RCC 7860 (cell line): ENCODE measurements around the gene OR51A4.
"Not testable (repeated sequence)": the region's sequence is repeated elsewhere in the genome, so short reads cannot be mapped to it uniquely, and the experiment has no call there.

Experiments
- DNase-seq: peaks from one replicate; pipeline ENCODE4 v3.0.0-alpha.2; 2015; ENCODE audit warnings: low spot score
- FAIRE-seq: peaks from 2 replicates; lab custom pipeline; 2012; peaks lifted over from hg19 to GRCh38; lab: Jason Lieb, UNC

OR51A4 gene, protein sequence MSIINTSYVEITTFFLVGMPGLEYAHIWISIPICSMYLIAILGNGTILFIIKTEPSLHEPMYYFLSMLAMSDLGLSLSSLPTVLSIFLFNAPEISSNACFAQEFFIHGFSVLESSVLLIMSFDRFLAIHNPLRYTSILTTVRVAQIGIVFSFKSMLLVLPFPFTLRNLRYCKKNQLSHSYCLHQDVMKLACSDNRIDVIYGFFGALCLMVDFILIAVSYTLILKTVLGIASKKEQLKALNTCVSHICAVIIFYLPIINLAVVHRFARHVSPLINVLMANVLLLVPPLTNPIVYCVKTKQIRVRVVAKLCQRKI

DNA sequence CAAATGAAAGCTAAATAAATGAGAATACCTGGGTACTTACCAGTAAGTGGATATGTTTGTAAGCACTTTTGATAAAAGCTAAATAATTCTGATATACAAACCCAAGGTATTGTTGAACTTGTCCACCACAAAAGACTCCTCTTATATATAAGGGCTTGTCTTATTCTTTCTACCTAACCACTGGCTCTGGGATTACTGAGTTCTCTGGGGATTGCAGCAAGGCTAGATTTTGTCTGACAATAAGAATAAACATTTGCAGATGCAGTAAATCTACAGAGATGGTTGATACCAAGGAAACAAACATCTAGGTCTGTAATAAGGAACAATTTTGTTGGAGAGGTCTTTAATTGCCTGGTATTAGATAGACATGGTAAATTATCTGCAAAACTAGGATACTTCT, at the start of gene OR51A4:
TSS of gene OR51A4 (minus strand) at position 101 of the 400 bp plus-strand sequence. CDS start 505 bp downstream, outside the sequence.
- FAIRE-seq = no peak
- no peak for DNase-seq

DNA sequence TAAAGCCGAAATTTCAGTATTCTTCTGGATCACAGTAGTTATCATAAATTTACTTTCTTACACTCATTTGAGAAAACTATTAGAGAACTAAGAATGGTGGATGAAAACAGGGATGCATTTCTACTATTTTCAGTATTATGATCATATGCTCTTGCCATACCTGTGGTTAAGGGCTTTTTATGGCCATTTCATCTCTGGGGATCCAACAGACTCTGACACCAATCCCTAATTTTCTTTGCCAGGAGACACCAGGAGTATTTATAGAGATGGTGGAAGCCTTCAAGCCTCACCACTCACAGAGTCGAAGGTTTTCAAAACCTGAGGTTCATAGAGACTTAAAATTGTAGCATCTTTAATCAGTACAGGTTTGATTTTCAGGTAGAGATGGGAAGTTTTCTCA, 47.1 kb upstream of the OR51A4 start, which contains the start of gene OR51L1:
TSS of gene OR51L1 (plus strand) at position 301 of the 400 bp plus-strand sequence. CDS start 4,132 bp downstream, outside the sequence.
- DNase-seq (no peak), FAIRE-seq (no peak)

DNA sequence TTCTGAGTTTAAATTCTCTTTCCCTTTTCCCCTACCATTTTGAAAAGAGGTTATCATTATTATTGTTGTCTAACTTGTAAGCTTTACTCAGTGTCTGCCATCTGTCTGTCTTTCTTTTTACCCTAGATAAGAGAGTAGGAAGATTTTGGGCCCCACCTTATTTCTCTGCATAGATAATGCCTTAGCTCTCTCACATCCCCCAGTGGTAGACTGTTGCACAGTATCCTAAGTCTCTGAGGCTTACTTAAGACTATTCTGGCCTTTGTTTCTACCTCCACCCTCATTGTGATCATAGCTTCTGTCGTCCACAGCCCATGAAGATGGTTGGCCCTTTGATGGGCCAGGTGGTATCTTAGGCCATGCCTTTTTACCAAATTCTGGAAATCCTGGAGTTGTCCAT, 43.7 kb upstream of the OR51A4 start:
- no peak for FAIRE-seq

DNA sequence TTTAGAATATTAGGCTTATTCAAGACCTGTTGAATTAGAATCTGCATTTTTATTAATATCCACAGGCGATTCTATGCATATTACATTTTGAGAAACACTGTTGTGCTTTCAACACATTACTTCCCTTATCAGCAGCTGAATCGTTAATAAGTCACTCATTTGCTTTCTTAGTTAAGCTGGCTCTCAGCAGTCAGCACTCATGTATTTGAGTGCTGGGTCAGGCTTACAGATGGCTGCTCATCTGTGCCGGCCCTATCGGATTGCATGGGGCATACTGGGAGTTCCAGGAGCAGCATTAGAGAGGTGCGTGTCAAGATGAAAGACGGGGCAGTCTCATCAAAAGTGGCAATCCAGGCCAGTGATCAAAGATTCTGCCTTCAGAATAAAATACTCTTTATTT, 36.4 kb upstream of the OR51A4 start:
- peak; percentile 43 for DNase-seq
- peak; percentile 32 for FAIRE-seq

More for the DNA sequence above, 43.7 kb upstream of the OR51A4 start:
- no peak for DNase-seq

DNA sequence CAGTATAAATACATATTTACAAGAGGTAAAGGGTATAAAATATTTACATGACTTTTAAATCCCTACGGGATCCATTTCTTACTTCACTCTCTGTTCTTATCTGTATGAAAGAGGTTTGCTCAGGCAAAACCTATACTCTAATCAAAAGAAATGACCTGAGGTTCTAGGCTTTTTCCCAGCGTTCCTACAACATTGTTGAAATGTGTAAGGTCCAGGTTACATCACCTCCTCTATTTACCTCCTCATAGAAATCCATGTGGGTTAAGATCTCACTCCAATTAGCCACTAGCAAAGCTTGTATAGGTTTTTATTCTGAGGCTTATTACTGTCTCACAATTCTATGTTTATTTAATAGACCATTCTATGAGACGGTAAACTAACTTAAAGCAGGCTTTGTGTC, 35.3 kb upstream of the OR51A4 start:
- DNase-seq = no peak
- FAIRE-seq = no peak

DNA sequence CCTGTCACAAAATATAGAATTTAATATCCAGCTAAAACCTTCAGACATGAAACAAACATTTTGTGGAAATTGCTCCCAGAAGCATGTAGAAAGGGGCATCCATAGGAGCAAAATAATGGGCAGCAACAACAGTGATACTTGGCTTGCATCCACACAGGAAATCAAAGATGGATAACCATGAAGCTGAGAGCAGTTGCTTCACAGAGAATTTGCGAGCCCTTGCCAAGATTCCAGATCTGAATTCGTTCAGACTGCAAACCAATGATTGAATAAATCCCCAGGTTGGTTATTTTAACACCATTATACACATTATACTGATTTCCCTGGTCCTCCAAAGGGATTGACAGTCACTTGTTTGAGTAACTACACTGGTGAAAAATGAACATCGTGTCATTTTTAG, 31.6 kb upstream of the OR51A4 start:
- no peak for FAIRE-seq
- no peak for DNase-seq

DNA sequence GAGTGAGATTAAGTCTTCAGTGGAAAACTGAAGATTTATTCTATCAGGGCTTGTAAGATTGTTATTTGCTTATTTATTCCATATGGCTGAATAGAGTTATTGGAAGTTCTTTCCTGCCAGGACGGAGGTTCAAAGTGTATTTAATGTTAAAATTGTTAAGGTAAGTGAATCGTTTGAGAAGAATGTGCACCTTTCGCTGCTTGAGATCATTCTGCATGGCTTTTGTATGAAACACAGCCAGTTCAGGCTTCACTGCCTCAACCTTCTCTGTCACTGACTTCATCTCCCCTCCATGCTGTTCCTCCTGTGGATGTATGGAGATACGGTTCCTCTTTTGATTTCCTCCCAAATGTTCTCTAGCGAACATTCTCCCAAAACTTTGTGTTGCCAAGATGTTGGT, 28.0 kb upstream of the OR51A4 start:
- DNase-seq (no peak), FAIRE-seq (no peak)

DNA sequence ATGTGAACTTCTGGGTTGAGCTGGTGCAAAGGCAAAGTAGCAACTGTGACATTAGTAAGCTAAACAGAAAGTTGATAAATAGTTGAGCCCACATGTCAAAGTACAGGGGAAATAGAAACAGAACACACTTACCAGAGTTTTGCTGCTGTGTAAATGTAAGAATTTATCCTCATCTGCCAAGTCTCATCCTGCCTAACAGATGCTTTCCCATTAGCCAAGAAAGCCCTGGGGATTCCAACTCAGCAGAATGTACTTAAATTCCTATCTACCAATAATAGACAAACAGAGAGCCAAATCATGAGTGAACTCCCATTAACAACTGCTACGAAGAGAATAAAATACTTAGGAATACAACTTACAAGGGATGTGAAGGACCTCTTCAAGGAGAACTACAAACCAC, 15.4 kb upstream of the OR51A4 start:
- no peak for FAIRE-seq
- DNase-seq = no peak

DNA sequence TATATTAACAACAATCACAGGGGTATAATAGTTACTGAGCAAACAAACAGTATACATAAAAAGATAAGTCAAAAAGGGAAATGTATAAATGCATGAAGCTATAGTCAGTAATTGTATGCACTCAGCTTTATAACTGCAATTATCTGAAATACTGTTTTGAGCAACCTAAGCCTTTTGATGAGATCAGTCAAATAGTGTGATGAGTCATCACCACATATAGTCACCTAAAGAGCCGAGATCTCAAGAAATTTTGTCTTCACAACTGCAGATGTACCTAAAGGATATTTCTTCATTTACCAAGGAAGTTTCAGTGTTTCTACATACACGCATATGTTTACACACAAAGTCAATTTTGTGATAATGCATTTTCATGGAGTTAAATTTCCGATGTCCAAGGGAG, 13.5 kb upstream of the OR51A4 start:
- no peak for FAIRE-seq
- DNase-seq = no peak

DNA sequence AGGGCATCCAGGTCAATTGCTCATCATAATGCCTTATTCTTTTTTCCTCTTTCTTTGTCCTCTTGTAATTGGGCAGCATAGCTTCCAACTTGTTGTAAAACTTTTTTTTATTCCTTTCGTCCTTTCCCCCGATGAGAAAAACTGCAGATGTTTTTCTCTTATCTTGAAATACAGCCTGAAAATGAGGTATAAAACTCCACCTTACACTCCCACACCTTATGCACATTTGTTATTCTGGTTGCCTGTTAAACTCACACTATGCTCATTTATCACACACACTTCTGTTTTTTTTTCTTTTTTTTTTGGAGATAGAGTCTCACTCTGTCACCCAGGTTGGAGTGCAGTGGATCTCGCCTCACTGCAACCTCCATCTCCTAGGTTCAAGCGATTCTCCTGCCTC, 10.0 kb upstream of the OR51A4 start:
- no peak for FAIRE-seq
- no peak for DNase-seq

DNA sequence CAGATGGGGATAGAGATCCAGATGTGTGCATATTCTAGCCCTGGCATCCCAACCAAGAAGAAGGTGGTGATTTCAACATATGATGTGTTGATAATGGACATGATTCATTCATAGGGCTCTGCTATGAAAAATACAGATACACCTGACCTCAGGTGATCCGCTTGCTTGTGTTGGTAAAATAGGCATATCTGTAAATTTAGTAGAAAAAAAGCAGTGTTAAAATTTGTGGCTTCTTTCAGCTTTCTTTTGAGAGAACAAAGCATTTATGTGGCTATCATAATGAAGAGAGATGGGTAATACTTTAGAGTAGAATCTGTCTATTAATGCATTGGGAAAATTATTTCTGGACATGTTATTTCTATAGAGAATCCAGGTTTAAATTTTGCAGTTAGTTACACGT, 8.2 kb upstream of the OR51A4 start, which contains the start of gene OR51A2:
TSS of gene OR51A2 (minus strand) at position 101 of the 400 bp plus-strand sequence. CDS start at position 101, 0 bp downstream.
- DNase-seq, FAIRE-seq: not testable (repeated sequence)

DNA sequence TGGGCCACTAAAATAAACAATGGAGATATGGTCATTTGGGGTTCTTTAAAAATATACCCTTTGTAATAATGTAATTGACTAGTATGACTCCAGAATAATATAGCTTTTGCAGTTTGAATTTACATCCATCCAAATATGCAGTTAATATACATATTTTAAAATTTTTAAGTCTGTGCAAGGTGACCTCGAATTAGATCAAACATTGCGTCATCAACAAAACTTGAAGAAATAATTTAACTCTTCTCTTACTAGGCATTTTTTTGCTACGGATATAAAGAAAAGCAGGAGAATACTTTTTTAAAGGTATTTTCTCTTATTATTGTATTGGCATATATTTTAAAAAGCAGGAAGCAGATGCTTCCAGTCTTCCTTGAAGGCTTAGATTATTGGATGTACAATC, 10.7 kb downstream of the OR51A4 start:
- DNase-seq (no peak), FAIRE-seq (no peak)

DNA sequence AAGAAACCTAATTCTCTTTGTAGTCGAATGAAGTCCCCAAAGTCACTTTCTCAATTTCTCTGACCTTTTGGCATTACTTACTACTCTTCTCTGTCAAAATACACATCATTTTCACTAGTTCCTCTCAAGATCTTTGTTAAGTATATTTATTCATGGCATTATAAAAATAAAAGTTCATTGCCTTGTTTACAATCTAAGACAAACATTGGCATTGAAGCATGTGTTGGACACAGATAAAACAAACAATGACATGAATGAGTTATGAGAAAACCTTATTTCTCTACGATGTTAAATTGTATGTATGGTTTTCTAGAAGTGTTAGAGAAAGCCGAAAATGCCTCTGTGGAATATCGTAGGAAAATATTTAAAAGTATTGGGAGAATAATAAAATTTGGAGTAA, 14.7 kb downstream of the OR51A4 start:
- FAIRE-seq (no peak), DNase-seq (peak; percentile 1)

DNA sequence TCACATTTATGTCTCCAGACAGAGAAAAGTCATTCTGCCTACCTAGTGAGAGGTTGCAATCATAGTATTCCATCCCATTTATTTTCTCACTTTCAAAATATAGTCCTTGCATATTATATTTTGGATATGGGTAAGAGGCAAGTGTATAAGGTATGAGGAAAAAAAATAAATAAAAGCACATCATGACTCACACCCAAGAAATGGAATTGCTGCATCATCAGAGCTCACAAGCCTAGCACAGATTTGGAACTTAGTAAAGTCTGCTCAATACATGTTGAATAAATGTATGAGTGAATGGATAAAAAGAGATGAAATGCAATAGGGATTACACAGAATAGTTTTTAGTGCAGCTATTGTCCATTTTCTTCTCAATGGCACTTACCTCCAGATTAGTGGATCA, 20.8 kb downstream of the OR51A4 start:
- DNase-seq (no peak), FAIRE-seq (no peak)

DNA sequence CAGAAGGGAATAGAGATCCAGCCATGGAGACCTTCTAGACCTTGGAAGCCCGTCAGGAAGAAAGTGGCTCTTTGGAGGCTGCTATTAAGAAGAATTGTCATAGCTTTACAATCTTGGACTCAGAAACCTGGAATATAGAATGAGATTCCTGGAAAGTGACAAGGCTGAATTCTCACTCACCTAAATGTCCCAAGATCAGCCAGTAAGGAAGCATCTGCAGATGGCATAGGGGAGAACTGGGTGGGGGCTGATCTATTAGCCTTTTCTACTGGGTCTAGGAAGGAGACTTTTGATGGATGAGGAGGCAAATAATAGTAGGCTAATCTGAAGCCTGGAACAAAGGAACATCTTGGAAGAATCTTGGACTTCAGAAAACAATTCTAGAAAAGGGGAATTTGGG, 23.2 kb downstream of the OR51A4 start, which contains the start of gene OR51G1:
TSS of gene OR51G1 (minus strand) at position 101 of the 400 bp plus-strand sequence. CDS start at position 101, 0 bp downstream.
- DNase-seq (no peak), FAIRE-seq (no peak)

DNA sequence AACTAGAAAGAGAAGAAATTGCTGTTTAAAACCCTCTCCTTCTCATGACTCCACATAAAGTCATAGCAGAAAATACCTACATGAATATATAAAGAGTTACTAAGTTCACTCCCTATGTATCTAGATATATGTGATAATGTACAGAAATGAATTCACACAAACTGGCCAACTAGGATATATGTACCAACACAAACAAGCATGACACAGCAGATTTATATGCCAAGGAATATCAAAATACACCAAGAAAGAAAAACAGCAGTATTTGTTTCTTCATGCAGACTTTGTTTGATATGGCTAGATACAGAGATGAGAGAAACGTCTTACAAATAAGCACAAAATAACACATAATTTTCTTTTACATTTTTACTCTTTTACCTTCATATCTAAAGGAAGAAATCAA, 25.1 kb downstream of the OR51A4 start:
- DNase-seq (no peak), FAIRE-seq (no peak)

DNA sequence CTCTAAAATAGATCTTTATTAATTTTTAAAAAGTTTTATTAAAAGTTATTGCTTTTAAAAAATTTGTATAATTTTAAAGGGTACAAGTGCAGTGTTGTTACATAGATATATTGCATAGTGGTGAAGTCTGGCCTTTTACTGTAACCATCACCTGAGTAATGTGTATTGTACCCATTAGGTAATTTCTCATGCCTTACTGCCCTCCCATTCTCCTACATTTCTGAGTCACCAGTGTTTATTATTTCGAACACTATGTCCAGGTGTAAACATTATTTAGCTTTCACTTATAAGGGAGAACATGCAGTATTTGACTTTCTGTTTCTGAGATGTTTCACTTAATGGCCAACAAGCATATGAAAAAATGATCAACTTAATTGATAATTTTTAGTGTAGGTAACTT, 25.6 kb downstream of the OR51A4 start:
- FAIRE-seq (no peak), DNase-seq (no peak)

DNA sequence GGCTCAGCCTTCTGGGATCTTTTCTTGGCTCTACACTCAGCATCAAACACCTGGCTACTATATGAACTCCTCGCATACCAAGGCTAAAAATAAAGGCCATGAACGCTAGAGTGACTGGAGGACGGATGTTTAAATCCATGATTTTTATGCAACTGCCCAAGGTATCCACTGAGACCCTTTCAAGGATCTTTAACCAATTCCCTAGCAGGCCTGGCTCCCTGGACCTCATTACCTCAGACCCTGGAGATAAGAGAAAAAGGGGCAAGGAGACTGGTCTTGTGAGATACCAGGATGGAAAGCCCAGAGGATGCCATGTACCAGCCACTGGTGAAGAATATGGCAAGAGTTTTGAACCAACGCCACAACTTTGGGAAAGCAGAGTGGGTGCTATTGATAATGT, 28.2 kb downstream of the OR51A4 start, which contains the start of gene OR51G2:
TSS of gene OR51G2 (minus strand) at position 101 of the 400 bp plus-strand sequence. CDS start 3,687 bp downstream, outside the sequence.
- no peak for FAIRE-seq
- DNase-seq = no peak

DNA sequence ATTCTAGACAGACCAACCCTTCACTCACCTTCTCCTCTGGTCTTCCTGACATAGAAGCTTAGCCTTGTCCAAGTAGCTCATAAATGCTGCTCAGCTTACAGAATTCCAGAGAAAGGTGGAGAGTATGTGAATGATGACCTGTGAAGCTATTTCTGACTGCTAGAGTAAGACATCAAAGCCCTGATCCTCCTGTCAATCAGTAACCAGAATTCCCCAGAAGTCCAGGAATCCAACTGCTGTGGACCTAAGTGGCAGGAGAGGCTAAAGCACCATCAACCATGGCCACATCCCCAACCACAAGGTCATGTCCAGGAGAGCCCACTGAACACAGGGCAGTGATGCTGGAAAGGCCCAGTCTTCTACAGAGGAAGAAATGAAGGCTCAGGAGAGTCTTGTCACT, 30.8 kb downstream of the OR51A4 start:
- no peak for DNase-seq
- FAIRE-seq = no peak

DNA sequence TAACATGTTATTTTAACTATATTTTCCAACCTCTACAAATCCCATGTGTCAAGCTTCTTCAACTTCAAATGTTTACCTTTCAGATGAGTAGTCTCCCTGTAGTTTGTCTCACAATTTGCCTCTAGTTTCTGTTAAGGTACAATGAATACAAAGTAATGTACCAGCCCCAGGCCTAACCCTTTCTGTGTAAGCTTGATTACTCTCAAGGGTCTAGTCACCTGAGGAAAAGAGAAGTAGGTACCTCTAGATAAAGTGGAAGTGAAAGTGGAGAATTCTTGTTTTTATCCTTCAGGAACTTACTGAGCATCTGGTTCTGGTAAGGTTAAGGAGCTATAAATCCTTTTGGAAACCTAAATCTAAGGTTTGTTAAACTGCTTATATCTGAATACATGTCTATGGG, 43.9 kb downstream of the OR51A4 start, which contains the start of gene OR51A7:
TSS of gene OR51A7 (plus strand) at position 300 of the 400 bp plus-strand sequence. CDS start 3,587 bp downstream, outside the sequence.
- no peak for DNase-seq
- no peak for FAIRE-seq
